ENCODE results near the gene BBS2.
"Not testable (repeated sequence)": the region's sequence is repeated elsewhere in the genome, so short reads cannot be mapped to it uniquely, and the experiment has no call there.

The BBS2 gene

GRCh38 chr16:56518425-56518824 lies 1.4 kb downstream of the BBS2 start:
- no peak for DNase-seq

DNA sequence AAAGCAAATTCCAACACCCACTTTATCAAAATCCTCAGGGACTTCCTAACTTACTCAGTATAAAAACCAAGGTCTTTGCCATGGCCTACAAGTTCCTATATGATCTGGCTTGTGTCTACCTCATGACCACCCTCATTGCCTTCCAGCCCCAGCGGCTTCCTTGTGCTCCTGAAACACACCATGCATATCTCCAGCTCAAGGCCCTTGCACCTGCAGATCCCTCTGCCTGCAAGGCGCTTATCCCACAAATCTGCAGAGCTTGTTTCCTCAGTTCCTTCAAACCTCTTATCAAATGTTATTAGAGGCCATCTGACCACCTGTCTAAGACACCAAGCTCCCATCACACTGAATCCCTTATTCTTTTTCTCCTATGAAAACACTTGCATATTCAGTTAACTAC lies 2.6 kb downstream of the BBS2 start:
- no peak for DNase-seq

DNA sequence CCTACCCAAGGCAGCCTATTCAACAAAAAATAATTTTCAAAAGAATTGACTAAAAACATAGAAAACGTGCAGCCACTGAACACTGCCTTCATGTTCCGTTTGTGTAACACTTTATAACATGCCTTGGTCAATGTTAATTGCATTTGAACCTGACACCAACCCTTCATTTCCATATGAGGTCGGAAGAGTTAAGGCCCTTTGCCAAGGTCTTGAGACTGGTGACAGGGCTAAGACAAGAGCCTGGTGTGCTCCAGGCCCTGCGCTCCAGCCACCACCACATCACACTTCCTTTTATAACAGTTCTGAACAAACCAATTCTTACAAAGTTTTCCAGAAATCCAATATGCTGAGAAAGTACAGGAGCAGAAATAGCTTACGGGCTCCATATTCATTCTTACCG lies 4.2 kb downstream of the BBS2 start:
- DNase-seq, result no peak

DNA sequence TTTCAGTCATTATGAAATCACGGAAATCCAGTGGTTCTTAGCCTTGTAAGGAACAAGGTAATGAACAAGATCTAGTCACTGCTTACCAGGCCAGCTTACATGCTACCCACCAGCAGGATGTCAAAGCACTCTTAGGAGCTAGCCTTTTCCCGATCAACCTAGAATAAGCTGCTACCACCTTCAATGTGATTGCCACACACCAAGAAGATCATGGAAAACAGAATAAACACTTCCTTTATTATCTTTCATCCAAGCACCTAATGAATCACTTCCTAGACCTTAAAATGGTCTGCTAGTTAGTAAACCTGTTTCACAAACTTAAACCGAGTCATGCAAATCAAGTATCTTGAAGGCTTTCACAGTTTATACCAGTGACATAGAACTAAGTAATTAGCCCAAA lies 5.0 kb downstream of the BBS2 start:
- DNase-seq, result no peak

DNA sequence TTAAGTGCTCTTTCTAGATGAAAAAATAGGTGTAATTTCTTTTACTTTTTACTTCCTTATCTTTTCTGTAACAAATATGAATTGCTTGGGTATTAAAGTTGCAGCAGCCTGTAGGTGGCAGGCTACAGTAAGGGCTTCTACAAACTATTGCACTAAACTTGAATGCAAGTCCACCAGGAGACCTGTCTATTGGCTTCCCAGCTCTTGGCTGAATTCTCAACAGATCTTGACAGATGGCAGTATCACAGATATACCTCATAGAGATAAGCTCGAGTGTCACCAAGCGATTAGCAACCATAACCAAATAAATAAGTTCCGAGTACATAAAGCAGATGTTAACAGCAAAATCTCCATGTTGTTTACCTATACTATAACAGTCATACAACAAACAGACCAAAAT lies 5.9 kb downstream of the BBS2 start:
- no peak for DNase-seq

- DNase-seq, result no peak
These were observed 6.7 kb downstream of the BBS2 start for GRCh38 chr16:56513091-56513490.

GRCh38 chr16:56512025-56512424 lies 7.8 kb downstream of the BBS2 start:
- DNase-seq, result no peak

- no peak for DNase-seq
These were observed 9.3 kb downstream of the BBS2 start for GRCh38 chr16:56510544-56510943.

DNA sequence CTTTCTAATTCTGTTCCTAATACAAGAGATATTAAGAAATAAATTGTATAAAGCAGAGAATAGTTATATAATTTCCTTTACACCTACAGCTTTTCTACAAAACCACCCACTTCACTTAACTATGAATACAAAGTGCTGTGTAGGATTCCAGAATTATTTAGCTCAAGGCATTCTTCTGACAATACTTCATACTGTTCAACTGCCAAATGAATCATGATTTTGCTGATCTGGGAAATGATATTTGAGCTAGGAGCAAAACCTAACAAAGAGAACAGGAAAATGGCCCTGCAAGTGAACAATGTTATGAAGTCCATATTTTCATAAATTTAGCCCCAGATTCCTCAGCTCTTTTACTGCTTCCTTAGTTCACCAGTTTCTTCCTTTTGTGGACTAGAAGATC lies 12.9 kb downstream of the BBS2 start:
- DNase-seq, result no peak

- no peak for DNase-seq
These were observed 14.6 kb downstream of the BBS2 start for GRCh38 chr16:56505181-56505580.

GRCh38 chr16:56493815-56494214 lies 26.0 kb downstream of the BBS2 start:
- no peak for DNase-seq

DNA sequence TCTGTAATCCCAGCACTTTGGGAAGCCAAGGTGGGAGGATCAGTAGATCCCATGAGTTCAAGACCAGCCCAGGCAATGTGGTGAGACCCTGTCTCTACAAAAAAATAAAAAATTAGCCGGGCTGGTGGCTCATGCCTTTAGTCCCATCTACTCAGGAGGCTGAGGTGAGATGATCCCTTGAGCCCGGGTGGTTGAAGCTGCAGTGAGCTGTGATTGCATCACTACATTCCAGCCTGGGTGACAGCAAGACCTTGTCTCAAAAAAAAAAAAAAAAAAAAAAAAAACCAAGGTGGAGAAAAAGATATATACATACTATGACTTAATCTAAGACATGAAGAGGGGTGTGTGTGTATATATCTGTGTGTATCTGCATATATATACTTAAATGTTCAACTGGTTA lies 26.7 kb downstream of the BBS2 start:
- no peak for DNase-seq

- DNase-seq, result no peak
These were observed 28.1 kb downstream of the BBS2 start for GRCh38 chr16:56491657-56492261.

GRCh38 chr16:56488868-56489267 lies 31.0 kb downstream of the BBS2 start:
- not testable (repeated sequence) for DNase-seq

GRCh38 chr16:56488035-56488434 lies 31.8 kb downstream of the BBS2 start:
- no peak for DNase-seq

- DNase-seq, result no peak
These were observed 36.4 kb downstream of the BBS2 start for GRCh38 chr16:56483394-56483793.

DNA sequence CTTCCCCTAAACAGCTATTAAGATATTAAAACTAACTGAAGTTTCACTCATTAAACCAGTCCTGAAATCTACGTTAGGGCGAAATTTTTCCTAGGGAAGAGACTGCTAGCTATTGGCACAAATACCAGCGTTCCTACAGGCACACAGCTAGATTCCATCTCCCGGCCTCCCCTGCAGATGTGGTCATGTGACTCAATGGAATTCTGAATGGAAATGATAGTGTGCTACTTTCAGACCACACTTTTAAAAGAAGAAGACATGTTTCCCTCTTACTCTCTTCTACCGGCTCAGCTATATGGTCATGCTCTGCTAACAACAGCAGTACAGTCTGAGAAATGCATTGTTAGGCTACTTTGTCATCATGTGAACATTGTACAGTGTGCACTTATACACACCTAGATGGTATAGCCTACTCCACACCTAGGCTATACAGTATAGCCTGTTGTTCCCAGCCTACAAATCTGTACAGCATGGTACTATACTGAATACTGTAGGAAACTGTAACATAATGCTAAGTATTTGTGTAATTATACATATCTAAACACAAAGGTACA lies 37.1 kb downstream of the BBS2 start:
- DNase-seq, result no peak

GRCh38 chr16:56481468-56482122 lies 38.2 kb downstream of the BBS2 start:
- DNase-seq, result no peak

DNA sequence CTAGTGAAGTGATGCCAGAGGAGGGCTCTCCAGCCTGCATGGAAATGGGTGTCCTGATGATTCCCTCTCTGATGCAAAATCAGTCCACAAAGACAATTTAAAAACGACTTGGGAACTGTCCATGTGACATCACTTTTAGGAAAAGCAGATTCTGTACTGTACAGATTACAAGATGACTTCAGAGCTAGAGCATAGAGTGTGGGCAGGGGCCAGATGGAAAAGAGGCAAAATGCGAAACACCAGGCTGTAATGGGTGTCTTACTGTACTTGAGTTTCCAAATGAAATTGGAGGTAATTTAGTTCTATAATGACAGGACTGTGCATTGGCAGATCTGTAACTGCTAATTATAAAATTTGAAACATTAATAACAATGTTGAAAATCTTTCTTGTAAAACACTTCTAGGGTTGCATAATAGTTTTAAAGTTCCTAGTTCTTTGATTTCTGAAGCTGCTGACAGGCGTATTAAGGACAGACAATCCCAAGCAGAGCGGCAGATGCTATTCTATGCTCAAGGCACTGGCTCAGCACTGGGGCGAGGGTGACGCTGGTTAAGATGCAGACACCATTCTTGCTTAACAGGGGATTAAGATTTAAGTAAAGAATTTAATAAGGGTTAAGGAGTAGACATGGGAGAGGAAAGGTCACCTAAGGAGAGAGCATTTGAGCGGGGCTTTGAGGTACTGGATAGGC lies 38.9 kb downstream of the BBS2 start:
- no peak for DNase-seq

DNA sequence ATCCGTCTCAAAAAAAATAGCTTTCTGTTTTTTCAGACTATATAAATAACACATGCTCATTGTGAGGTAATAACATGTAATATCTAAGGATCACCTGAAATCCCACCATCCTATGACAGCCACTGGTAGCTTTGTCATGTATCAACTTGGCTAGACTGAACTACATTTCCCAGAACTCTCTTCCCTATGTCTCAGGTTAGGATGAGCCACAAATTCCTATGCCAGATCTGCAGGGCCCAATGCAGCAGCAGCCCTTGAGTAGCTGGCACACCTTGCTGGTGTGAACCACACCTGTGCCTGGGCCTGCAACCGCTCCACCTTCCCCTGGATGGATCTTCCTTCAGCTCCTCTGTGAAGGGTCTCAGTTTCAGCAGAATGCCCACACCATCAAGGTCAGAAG lies 40.4 kb downstream of the BBS2 start:
- no peak for DNase-seq

DNA sequence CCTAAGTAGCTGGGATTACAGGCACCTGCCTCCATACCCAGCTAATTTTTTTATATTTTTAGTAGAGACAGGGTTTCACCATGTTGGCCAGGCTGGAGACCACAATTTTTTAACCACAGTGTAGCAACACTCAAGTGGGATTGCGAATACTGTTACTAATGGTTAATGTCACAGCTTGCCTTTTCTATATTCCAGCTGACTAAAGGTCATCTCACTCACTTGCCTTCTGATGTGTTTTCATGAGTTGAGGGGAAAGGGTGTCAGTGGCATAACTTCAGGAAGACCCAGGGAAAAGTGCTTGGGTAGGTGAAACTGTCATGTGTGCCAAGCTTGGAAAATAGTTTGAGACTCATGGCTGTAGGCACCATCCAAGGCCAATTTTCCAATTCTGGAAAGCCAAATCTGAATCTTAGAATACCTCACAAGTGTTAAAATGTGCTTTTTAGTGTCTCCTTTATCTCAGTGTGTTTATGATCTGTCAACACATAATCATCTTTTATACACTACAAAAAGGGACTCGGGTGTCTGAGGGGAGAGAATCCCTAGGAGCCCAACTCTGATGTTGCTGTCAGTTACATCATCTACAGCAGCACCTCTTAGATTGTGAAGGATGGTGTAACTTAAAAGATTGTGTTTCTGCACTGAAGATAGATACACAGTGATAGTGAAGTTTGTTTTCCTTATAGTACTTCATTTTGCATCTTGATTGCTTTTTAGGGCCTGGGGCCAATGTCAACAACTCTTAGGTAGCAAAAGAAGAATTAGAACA lies 41.4 kb downstream of the BBS2 start:
- DNase-seq, result no peak

- no peak for DNase-seq
These were observed 42.5 kb downstream of the BBS2 start for GRCh38 chr16:56477096-56477878.

- no peak for DNase-seq
These were observed 44.6 kb downstream of the BBS2 start for GRCh38 chr16:56475201-56475600.
